GM18511 (cell line): ENCODE results near the gene SCAMP1.

Experiments used
- ATAC-seq: cut with Tn5 transposase; IDR thresholded peaks from one replicate; pipeline ENCODE4 v1.9.1; 2021; ENCODE audit warnings: mild to moderate bottlenecking, moderate library complexity; ENCODE audit not compliant: unreplicated experiment

The SCAMP1 gene

DNA sequence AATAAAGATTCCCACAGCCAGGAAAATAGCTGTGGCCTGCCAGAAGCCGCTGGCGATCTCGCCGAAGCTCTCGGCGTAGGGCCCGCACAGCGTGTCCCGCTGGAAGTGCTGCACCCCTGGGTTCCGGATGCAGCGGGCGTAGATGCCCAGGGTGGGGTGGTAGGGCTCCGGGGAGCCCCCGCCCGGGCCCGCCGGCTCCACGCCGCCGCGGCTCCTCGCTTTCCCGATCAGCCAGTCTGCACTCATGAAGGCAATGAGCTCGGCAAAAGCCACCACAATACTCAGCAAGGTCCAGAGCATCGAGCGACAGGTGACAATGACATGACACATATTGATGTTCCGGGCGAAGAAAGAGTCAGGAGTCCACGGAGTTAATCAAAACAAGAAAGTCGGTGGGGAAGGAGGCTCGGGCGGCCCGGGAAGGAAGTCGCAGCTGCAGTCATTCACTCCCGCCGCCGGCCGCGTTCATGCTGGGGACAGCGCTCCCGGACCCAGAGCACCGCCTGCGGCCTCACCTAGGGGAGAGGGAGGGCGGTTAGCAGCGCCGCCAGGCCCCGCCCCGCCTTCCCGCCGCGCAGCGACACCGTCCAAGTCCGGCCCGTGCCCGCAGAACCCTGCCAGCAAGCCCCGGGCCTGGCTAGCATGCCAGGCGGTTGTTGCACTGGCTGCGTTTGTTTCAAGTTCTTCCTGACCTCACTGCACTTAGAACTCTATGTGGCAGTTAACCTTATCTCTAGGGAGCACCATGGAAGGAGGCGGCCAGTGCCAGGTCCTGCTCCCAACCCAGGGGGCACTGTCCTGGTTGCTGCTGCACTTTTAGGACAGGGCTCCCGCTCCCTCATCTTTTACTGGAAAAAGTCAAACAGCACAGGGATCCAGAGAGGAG is 149.7 kb downstream of the SCAMP1 start:
- peak; percentile 90 for ATAC-seq

DNA sequence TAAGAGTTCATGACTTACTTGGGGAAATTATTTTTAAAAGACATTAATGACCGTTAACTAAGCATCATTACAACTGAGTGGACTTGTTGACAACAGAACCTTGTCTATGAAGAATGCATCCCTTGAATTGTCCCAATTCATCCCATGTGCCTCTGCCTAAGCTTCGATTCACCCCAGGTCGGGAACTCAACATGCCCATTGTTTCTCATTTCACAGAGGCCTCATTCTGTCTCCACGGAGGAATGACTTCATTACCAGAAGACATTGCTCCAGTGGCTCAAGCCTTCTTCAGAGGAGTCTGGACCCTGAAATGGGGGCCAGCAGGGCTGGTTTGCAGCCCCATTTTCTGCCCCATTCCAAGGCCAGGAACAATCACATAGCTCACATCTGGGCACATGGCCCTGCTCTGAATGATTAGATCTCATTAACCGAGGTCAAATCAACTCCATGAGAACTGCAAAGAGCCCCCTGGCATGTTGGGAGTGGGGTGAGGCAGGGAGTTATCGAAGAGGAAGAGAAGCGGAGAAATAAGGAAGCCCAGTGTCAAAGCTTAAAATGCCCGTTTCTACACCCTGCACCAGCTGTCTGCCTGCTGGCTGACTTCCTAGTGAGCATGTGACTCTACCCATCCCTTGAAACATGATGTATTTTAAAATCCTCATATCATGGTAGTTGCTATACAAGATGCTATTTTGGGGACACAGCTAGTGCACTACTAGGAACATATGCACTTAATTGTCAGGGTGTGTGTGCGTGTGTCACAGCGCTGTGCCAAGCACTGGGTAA is 150.9 kb downstream of the SCAMP1 start:
- ATAC-seq = no peak

DNA sequence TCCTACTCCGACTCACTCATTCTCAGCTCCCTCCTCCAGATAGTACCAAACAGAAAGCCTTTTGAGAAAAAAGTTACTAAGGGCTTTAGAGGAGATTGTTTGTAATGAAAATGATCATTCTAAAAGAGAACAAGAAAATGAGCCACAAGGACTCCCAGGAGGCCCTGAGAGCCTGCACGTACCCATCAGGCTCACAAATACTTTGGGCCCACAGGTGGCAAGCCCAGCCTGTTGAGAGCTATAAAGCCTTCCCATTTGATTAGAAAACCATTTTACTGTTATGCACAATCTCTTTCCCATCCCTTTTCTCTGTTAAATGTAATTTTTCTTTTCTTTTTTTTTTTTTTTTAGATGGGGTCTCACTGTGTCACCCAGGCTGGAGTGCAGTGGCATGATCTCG is 152.0 kb downstream of the SCAMP1 start:
- ATAC-seq = no peak

DNA sequence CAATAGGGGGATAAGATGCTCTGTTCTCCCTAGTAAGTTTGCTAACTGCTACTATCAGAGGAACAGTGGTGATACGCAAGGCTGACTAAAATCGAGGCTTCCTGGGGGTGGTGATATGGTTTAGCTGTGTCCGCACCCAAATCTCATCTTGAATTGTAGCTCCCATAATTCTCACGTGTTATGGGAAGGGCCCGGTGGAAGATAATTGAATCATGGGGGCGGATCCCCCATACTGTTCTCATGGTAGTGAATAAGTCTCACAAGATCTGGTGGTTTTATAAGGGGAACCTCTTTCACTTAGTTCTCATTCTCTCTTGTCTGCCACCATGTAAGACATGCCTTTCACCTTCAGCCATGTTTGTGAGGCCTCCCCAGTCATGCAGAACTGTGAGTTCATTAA is 153.0 kb downstream of the SCAMP1 start:
- ATAC-seq = no peak

- no peak for ATAC-seq
These were observed 154.3 kb downstream of the SCAMP1 start for GRCh38 chr5:78514427-78515330.

DNA sequence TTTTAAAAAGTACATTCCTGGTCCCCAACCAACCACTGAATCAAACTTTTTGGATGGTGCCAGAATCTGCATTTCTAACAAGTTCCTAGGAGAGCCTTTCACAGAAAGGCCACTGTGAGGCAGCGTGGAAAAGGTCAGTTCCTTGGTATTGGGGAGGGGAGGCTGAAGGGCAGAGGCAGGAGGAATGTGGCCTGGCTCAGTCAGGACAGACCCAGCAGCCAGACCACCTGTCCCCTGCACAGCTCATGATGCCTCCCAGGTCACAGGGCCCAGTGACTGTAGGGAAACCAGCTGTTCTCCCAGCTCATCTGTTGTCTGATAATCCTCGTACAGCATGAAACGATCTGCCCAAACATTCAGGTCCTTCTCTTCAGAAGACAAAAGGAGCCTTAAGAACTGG is 155.3 kb downstream of the SCAMP1 start:
- no peak for ATAC-seq

DNA sequence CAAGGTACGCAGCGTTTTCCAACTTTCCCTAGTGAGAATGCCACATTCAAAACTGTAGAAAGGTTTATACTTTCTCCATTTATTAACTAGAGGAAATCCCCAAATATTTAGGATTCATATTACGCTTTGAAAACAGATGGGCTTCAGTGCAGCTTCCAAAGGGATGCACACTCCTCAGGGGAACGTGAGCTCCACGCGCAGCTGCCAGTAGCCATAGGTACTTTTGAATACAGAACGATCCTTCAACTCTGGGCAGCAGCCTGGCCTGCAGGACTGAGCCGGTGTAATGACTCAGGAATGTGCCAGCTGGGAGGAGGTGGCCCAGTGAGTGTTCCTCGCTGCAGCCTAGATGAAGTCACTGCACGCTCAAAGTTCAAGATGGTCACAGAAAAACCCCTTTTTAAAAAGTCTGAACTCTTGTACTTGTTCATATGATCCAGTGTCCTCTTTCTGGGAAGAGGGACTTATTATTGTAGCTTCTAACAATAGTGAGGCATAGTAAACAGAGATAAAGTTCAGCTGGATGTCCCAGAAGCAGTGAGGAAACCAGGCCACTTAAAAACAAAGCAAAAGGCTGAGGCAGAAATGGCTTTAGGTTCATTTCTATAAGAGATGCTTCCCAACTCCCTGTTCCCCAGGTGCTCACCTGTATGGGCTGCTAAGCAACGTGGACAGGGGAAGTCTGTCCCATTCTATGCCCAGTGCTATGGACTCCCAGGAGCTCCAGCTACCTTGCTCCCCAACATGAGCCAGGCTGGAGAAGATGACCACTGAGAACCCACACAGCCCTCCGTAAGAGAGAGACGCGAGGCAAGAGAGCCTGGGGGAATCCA is 158.2 kb downstream of the SCAMP1 start:
- ATAC-seq = no peak

DNA sequence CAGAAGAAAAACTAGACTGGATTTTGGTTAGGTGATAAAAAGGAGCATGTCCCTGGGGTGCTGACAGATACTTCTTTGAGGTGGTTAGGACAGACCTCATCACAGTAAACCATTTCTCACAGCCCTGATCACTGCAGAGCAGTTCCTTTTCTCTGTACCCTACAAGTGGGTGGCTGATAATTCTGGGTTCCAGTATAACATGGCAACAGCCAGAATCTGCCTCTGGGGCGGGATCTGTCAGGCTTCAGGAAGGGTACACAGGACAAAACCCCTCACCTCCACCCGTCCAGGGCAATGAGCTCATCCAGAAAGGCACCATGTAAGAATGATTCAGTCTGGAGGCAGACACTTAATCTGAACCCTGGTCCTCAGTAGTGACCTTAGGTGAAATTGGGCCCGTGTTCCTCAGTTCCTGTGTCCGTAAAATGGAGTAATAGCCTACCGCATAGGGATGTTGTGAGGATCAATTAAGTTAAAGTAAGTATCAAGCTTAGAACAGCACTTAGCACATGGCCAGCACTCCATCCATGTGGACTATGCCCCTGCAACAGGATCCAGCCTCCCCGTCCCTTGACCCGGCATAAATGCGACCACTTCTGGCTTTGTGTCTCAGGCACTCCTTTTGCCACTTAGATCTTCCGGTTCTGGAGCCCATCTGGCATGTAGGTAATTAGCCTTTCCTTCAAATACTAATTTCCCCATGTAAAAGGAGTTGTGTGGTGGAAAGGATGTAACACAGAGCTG is 159.0 kb downstream of the SCAMP1 start:
- no peak for ATAC-seq

GRCh38 chr5:78521455-78521854 is 161.0 kb downstream of the SCAMP1 start:
- no peak for ATAC-seq

DNA sequence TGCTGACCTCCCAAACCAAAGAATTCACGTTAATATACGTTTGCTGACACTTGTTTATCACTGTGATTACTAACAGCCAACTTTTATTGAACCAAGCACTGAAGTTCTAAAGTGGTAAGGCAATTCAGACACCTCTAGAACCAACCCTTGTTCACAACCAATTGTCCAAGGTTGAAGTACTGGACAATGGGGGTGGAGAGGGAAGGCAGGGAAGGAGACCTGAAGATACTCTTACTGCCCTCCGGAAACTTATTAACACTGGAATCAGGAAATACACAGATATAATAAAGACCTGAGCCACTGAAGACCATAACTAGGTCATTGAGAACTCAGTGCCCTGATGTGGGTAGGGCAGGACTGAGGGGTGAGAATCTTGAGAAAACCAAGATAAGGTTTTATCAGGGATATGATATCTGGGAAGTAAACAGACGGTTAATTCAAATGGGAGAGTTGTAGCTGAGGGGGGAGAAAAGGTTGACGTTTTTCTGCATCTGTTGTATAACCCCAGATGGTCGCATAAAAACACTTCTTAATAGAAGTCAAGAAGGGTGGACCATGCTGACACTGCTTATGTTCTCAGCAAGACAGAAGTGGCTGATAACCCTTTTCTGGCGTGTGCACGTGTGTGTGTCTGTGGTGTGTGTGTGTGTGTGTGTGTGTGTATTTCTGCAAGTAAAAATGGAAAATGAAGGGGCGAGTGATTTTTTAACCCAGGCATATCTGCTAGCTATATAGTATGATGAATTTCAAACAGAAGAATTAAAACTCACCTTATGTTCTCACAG is 162.3 kb downstream of the SCAMP1 start:
- ATAC-seq = no peak

GRCh38 chr5:78523314-78524193 is 163.1 kb downstream of the SCAMP1 start:
- no peak for ATAC-seq

- ATAC-seq = no peak
These were observed 165.7 kb downstream of the SCAMP1 start for GRCh38 chr5:78526049-78526525.

DNA sequence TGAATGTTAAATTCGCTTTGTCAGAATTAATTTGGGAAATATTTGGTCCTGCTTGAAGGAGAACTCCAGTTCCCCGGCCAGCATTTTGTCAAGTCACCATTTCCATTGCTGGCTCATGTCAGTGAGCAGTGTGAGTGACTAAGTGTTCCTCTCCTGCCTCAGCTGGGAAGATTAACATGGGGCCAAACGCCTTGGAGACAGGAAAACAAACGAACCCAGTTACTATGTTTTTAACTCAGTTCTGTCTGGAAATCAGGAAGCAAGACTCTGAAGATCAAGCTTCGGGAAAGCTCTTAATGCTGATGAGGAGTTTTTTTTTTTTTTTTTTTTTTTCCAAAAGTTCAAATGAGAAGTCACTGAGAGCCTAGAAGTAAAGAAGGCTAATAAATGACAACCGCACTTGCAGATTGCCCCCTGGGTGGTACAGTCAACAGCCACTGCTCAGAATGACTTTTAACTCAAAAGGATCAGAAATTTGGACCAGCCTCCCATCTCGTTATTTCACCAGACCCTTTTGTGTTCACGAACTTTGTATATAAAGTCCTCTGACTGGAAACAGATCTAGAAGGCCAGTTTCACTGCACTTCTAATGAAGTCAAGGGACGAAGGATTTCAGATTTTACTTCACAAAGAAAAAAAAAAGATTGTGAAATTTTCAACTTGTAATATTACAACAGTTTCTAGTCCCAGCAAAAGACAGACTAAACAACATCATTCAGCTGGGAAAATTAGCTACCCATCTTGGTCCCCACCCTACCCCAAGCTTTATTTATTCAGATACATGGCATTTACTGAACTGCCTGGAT is 166.8 kb downstream of the SCAMP1 start:
- ATAC-seq = no peak

GRCh38 chr5:78527925-78528324 is 167.5 kb downstream of the SCAMP1 start:
- no peak for ATAC-seq
